ENCODE measurements around the gene HOXA5.

The HOXA5 gene

GRCh38 chr7:27182285-27182841 is 38.9 kb upstream of the HOXA5 start:
- no peak for DNase-seq

- DNase-seq: peak; percentile 11
Measured at GRCh38 chr7:27181795-27182275, 38.4 kb upstream of the HOXA5 start.

- DNase-seq: no peak
Measured at GRCh38 chr7:27180431-27181420, 37.2 kb upstream of the HOXA5 start.

DNA sequence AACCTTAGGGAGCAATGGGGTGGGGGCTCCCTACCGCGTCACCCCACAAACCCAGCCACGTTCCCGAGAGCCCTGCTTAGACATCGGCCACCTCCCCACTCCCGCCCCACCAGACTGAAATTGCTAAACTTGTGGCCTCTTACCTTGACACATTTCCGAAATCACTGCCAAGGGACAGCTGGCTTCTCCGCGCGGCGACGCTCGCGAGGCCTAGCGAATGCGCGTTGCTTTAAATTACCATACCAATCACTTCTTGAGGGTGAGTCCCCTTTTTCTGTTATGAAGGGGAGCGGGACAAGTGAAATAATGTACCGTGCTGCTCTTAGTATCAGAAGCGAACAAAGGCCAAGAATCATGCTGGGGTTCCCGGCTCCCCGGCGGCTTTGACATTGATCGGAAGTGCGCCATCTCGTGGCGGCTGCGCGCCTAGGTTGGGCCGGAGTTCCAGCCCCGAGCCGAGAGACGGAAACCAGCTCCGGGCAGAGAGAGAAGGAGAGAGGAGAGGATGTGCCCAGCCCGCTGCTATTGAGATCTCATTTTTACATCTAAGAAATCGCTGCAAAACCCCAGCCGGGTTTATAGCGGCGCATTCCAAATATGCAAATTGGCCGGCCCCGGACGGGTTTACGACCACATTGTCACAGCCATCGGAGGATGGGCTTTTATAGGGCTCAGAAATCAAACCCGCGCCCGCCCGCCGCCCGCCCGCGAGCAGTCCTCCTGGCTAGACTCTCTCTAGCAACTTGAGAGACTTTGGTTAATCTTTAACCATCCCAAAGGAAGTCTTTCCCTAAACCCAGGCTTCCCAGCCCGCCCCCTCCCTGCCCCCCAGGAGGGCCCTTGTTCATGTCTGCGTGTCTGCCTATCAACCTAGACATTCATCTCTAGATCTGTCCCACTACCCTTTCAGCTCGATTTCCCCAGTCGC is 36.3 kb upstream of the HOXA5 start:
- peak; percentile 87 for DNase-seq

DNA sequence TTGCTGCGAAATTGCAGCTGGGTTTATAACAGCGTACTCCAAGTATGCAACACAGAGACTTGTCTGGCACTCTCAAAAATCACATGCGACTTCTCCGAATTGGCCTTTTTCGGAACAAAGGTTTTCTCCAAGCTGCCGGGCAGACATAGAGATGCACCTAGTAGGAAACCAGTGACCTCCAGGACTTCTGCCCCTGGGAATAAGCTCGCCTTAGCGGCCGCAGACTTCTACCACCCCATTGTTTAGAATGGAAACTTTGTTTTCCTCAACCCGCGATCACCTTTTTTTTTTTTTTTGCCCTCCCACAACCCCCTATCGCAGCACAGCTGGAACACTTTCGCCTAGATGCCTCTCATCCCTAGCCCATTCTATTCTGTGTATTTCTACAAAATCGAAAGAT is 35.5 kb upstream of the HOXA5 start:
- peak; percentile 29 for DNase-seq

DNA sequence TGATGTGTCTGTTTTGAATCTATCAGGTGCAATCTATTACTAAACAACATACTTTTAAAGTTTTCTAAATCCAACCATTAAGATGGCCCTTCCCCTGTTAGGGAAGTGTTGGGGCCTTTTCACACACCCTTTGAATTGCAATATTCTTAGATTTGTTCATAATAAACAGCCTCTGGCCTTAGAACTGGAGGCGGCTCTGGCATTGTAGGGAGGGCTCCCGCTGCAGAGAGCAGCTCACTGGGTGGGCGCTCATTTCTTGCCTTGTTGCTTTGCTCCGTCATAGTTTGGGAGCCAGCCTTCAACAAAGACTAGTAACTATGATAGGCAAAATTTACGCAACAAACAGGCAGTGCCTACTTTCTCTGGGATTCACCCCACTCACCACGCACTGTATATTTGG is 34.9 kb upstream of the HOXA5 start:
- peak; percentile 79 for DNase-seq

DNA sequence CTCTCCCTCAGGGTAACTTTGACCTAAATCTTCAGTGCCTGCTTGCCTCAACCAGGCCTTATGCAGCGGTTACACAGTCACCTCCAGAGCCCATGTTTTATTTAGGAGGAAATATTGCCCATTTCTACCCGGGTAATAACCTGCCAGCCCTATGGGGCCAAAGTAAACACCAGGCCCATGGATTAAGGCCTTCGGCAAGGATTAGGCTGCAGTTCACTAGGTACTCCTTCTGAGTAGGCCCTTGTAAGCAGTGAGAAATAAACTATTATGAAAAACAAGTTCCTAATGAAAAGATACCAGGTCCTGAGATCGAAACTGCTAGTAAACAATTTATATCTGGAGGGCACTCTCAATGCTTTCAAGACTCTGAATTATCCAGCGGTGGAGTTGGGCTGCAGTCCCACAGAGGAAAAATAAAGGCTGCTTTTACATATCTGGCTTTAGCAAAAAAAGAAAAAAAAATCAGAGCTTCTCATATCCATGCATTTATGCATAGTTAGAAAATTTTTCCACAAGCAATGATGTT is 34.4 kb upstream of the HOXA5 start:
- DNase-seq: peak; percentile 23

DNA sequence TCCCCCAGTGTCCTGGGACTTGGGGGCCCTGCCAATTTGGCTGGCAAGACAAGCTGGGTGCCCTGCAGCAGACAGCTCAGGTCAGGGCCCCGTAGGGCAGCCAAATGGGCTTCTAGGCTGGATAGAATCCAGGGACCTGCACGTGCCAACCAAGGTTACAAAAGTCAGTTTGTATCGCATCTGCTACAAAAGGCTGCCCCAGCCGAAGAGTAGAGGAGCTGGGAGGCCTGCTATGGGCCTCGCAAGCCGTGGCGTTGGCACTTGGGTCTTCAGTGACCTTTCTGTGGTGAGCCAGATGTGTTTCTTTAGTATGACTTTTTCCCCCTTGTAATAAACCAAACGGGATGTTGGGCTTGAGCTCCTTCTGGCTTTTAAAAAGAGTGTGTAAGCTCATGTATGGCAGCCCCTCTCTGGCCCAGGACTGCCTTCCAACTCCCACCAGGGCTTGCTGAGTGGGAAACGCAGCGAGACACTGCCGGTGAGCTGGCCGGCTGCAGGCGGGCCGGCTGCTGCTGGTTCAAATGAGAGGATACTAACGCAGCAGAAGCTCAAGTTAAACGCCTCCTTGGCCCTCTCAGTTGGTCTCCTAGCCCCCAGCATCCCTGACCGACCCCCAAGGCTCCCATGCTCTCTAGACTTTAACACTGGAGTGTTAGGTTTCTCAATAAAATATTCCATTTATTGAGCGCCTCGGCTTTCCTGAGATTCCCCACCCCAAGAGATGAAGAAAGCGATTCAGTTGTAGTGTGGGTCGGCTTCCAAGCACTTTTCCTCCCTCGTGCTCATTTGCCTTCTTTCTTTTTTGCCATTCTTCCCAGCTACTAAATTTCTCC is 33.7 kb upstream of the HOXA5 start:
- peak; percentile 48 for DNase-seq

DNA sequence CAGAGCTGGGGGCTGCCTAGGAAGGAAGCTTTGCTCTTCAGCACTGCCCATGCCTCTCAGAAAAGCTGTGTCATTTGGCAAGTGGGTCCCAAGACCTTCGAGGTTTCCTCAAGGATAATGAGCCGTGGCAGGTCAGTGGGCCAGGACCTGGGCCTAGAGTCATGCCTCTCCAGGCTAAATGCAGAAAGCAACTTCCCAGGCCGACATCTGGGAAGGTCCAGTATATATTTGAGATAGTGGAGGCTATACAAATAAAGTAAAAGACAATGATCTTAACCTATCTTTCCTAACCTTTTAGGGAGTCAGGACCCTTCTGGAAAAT is 33.0 kb upstream of the HOXA5 start:
- DNase-seq: peak; percentile 26

GRCh38 chr7:27175626-27176523 is 32.4 kb upstream of the HOXA5 start:
- DNase-seq: peak; percentile 69

GRCh38 chr7:27174874-27175625 is 31.6 kb upstream of the HOXA5 start:
- peak; percentile 41 for DNase-seq

- DNase-seq: peak; percentile 67
Measured at GRCh38 chr7:27173956-27174873, 30.7 kb upstream of the HOXA5 start, which contains the start of gene HOXA10. TSS of gene HOXA10 (minus strand) at chr7:27174320. CDS start at chr7:27174306, 14 bp downstream.

DNA sequence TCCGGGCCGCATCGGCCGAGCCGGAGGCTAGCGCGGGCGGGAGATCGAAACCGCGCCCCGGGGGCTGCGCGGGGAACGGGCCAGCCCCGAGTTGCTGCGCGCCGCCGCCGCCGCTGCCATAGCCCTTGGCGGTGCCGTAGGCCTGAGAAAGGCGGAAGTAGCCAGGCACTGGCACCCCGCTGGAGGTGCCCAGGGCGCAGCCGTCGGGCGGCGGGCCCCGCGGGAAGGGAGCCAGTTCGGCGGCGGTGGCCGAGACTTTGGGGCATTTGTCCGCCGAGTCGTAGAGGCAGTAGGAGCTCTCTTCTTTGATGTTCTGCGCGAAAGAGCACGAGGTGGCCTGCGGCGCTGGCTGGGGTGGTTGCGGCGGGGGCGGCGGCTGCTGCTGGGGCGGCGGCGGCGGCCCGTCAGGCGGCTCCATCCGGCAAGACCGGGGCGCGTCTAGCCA is 30.1 kb upstream of the HOXA5 start:
- peak; percentile 47 for DNase-seq

DNA sequence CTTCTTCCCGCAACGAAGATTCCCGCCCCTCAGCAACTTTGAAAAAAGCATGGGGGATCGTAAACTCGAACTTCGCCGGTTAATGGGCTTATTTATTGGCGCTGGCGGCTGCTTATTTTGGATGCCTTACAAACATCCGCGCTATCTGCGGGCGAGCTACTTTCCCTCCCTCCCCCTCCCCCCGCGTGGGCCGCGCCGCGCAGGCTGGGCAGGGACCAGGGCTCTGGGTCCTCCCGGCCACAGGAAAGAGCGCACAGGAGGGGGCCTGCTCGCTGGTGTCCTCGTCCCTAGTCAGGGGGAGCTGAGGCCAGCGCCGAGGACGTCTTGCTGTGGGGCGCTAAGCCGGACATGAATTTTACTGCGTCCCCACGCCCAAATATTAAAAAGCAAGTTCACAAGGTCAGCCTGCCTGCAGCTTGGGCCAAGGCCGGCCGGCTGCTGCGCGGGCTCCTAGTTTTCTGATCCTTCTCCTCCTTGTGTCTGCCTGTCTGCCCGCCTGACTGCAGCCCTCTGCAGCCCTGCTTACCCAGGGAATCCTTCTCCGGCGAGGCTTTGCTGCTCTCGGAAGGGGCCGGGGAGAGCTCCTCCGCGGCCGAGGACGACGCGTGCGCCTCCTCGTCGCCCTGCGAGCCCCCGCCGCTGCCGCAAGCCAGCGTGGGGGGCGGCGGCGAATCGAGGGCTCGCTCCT is 29.5 kb upstream of the HOXA5 start:
- peak; percentile 58 for DNase-seq

DNA sequence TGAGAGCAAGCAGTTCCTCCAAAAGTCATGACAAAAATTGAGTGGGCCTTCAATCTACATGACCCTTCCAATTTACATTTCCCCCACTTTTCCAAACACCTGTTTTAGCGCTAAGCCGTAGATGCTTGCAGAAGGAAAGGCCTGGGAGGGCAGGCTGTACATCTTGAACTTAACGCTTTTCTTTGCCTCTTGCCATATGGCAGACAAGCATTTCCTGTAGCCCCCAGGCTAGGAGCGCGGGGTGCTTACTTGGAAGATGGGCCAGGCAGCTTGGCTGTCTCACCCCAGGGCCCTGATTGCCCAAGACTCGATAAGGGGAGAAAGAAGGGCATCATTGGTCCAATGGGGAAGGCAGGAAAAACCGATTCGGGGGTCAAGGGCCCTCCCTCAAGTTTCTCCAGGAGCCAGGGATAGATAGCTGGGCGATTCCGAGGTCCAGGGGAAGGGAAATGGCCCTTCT is 28.9 kb upstream of the HOXA5 start:
- peak; percentile 62 for DNase-seq

GRCh38 chr7:27171637-27172314 is 28.3 kb upstream of the HOXA5 start:
- DNase-seq: peak; percentile 59

DNA sequence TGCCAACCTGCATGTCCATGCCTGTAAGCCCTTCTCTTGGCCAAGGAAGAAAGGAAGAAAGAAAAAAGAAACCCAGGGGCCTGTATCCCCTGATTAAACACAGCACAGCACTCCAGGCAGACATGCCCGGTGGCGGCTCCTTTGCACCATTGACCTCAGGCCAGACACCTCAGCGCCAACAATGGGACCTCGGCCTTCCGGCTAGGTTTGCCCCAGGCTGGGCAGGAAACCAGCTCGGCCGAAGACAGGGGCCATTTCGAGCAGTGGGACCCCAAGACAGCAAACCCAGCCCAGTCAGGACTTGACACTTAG is 27.8 kb upstream of the HOXA5 start:
- DNase-seq: peak; percentile 36

Data from HCEC 1CT (cell line).